Activated CD4-positive, alpha-beta T cell treated with anti-CD3 and anti-CD28 coated beads, Interleukin-2, amount 50 U/mL, for 24 hours (primary cell): ENCODE results near the gene FRMPD2.
"Not testable (repeated sequence)": the region's sequence is repeated elsewhere in the genome, so short reads cannot be mapped to it uniquely, and the experiment has no call there.

Experiments used
- DNase-seq, 2 donors: peaks; one replicate each; pipeline ENCODE4 v3.0.0-alpha.2; 2020; ENCODE audit warnings: low read depth in 1 of 2, low spot score in 1 of 2

Gene FRMPD2

GRCh38 chr10:48139953-48140850, 134.3 kb downstream of the FRMPD2 start:
- DNase-seq, result not testable (repeated sequence)

DNA sequence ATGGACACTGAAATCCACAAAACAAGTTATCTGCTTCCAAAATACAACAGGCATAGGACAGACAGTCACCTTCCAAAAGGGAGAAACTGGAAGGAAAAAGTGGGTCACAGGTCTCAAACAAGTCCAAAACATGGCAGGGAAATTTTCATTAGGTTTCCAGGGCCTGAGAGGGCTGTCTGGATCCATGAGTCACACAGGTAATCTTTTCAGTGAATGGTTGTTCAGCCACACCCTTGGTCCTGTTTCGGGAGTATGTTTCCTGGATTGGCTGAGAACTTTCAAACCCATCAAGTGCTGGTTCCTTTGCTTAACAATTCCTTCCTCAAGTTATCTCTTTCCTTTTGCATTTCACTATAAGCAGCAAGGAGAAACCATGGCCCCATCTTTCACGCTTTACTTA, 145.5 kb downstream of the FRMPD2 start:
- DNase-seq, result not testable (repeated sequence)

- not testable (repeated sequence) for DNase-seq
Measured at GRCh38 chr10:48126251-48126650, 148.2 kb downstream of the FRMPD2 start.

DNA sequence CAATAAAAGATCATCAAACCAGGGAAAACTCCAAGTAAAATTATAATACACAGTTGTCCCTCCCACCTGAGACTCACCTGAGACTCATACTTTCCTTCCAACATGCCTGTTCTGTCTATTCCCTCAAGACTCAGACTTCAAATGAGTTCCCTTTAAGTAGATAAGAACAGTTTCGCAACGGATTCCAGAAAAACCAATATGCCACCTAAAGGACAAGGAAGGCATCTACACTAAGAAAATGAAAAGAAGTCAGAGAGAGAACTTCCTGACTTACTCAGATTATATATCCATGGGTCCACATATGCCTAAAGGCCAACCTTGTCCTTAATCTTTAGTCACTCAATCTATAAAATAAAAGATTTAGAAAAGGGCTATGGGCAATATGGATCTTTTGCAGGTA, 148.9 kb downstream of the FRMPD2 start:
- DNase-seq, result not testable (repeated sequence)

GRCh38 chr10:48122618-48123017, 151.9 kb downstream of the FRMPD2 start:
- DNase-seq, result not testable (repeated sequence)

DNA sequence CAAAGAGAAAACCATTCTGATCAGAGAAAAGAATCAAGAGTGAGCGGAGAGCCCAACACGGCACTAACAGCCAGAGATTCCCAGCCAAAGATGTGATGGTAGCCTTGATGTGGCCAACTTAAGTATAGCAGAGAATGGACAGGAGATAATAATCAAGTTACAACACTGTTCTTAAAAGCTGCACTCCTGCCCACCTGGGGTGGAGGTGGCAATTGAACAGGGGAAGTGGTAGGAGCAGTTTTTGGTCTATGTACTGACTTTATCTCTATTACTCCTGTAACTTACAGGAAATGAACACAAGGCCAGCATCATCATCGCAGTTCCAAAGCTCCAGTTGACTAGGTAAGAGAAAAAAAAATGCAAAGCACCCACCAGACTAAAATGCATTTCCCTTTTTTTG, 164.2 kb downstream of the FRMPD2 start:
- DNase-seq, result not testable (repeated sequence)
